SK-N-SH (cell line): ENCODE data around the gene TMEM266.

Source experiments
- CTCF ChIP-seq: fragments of 200-600 bp; sonication (generic); IDR thresholded peaks from 2 replicates; pipeline ENCODE4 v1.6.1; 2017; ENCODE audit warnings: antibody characterized with exemption, mild to moderate bottlenecking, moderate library complexity
- EP300 ChIP-seq, 2 experiments: IDR thresholded peaks; 2 replicates each; pipeline versions ENCODE4 v1.4.0 to v1.6.1; 2012; ENCODE audit warnings: borderline replicate concordance in 1 of 2, low read depth in 1 of 2, low read length in 1 of 2
- FOXJ3 ChIP-seq: sonication (generic); formaldehyde crosslinking; IDR thresholded peaks from 2 replicates; pipeline ENCODE4 v1.5.1; 2020; ENCODE audit warnings: mild to moderate bottlenecking, missing genetic modification reagents
- POLR2AphosphoS5 ChIP-seq: IDR thresholded peaks from 2 replicates; pipeline ENCODE4 v1.6.1; 2012; ENCODE audit warnings: low read depth, low read length
- REST ChIP-seq: IDR thresholded peaks from 2 replicates; pipeline ENCODE4 v1.6.1; 2012; ENCODE audit warnings: mild to moderate bottlenecking, low read depth, low read length, moderate library complexity
- TAF1 ChIP-seq: IDR thresholded peaks from 2 replicates; pipeline ENCODE4 v1.6.1; 2012; ENCODE audit warnings: low read depth, mild to moderate bottlenecking, low read length, moderate library complexity, borderline replicate concordance
- TCF12 ChIP-seq: IDR thresholded peaks from 2 replicates; pipeline ENCODE4 v1.4.0; 2012
- YY1 ChIP-seq: IDR thresholded peaks from 2 replicates; pipeline ENCODE4 v1.4.0; 2012; ENCODE audit warnings: low read depth, mild to moderate bottlenecking

- TF ChIP-seq CTCF (no peak), YY1 (no peak), TCF12 (no peak), POLR2AphosphoS5 (no peak), EP300 (IDR thresholded peaks at IDR 0.05; ENCODE audit: borderline replicate concordance in 1 of 2, low read depth in 1 of 2, low read length in 1 of 2) (no peak), REST (no peak), FOXJ3 (CRISPR knock-in tag) (no peak), TAF1 (no peak)
These were observed 104.8 kb downstream of the TMEM266 start for GRCh38 chr15:76164602-76165001.
